Measurements from ENCODE around the gene SFXN5.
"Not testable (repeated sequence)": the region's sequence is repeated elsewhere in the genome, so short reads cannot be mapped to it uniquely, and the experiment has no call there.

The SFXN5 gene

DNA sequence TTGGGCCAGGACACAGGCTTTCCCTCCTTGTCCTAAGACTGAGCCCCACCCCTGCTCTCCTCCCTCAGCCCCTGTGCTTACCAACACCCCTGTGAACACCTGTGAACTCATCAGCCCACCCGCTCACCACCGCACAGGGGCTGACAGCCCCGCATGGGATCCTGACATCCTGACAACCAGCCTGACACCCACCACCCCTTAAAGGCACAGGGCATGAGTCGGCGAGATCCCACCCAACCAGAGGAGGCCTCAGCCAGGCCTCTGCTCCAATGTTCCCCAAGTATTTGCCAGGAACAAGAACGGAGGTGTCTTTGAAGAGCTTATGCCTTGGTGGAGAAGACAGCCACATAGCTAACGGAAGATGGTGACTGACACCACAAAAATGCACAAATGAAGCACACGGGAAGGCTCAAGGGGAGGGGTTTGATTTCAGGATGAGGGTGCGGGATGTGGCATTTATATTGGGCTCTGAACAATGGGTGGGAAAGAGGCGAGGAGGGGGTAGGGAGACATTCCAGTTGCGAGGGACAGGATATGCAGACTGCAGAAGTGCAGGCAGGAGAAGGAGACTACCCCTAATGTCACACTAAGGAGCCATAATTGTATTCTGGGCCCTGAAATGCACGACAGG lies 30.2 kb upstream of the SFXN5 start:
- DNase-seq (ENCODE audit: low read depth in 4 of 4, low spot score in 1 of 4): no peak

DNA sequence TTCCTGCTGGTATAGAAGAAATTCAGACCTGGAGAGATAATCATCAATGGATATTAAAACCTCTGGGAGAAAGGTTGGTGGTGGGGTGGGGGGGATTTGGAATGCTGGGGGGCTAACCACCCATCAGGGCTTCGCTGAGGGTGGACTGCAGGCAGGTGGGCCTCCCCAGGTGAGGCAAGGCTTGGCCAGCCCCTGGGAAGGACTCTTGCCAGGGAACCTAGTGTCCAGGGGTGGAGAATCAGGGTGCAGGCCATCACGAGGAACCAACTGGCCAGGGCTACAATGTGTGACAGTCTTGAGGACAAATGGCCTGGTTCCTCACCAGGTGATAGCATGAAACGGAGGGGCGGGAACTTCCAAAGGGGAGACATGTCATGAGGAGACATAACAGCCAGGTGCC lies 29.4 kb upstream of the SFXN5 start:
- DNase-seq (ENCODE audit: low read depth in 4 of 4, low spot score in 1 of 4): no peak

GRCh38 chr2:73099486-73099885 lies 28.0 kb upstream of the SFXN5 start:
- DNase-seq (ENCODE audit: low read depth in 4 of 4, low spot score in 1 of 4): no peak

DNA sequence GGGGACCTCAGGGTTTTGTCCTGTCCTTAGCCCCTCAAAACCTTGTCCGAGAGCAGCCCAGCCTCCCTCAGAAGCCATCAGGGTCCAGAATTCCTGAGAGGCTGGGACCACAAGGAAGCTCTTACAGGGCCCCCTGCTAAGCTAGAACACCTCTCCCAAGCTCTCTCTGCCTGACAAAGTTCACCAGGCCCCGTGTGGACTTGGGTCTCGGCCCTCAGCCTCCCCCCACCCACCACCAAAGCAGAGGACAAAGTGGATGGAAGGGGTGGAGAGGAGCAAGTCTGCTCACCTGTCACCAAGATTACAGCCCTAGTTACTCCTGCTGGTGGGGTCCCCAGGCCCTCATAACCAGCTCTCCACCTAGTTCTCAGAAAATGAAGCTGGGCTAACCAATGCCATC lies 24.4 kb upstream of the SFXN5 start:
- no peak for DNase-seq (ENCODE audit: low read depth in 4 of 4, low spot score in 1 of 4)

- not testable (repeated sequence) for DNase-seq (ENCODE audit: low read depth in 4 of 4, low spot score in 1 of 4)
Observed at GRCh38 chr2:73093601-73094218, 22.2 kb upstream of the SFXN5 start.

- no peak for DNase-seq (ENCODE audit: low read depth in 4 of 4, low spot score in 1 of 4)
Observed at GRCh38 chr2:73092146-73092783, 20.8 kb upstream of the SFXN5 start.

- no peak for DNase-seq (ENCODE audit: low read depth in 4 of 4, low spot score in 1 of 4)
Observed at GRCh38 chr2:73091696-73092095, 20.2 kb upstream of the SFXN5 start.

GRCh38 chr2:73091164-73091563 lies 19.7 kb upstream of the SFXN5 start:
- no peak for DNase-seq (ENCODE audit: low read depth in 4 of 4, low spot score in 1 of 4)

GRCh38 chr2:73089270-73090030 lies 17.9 kb upstream of the SFXN5 start:
- DNase-seq (ENCODE audit: low read depth in 4 of 4, low spot score in 1 of 4): no peak

- no peak for DNase-seq (ENCODE audit: low read depth in 4 of 4, low spot score in 1 of 4)
Observed at GRCh38 chr2:73088703-73089102, 17.2 kb upstream of the SFXN5 start.

DNA sequence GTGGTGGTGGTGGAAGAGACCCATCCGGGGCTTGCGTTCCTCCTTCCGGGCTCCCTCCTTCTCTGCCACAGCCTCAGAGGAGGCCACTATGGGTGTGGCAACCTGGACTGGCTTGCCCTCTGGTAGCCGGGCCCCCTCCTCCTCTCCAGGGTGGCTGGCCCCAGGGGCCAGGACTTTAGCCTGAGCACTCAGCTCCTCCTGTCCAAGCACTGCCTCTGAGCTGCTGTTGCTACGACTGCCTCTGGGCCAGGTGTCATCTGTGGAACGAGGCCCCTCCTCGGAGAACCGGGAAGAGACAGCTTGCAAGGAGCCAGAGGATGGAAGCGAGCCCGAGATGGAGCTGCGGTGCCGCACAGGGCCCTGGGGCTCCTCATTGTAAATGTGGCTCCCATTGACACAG lies 16.7 kb upstream of the SFXN5 start:
- no peak for DNase-seq (ENCODE audit: low read depth in 4 of 4, low spot score in 1 of 4)

DNA sequence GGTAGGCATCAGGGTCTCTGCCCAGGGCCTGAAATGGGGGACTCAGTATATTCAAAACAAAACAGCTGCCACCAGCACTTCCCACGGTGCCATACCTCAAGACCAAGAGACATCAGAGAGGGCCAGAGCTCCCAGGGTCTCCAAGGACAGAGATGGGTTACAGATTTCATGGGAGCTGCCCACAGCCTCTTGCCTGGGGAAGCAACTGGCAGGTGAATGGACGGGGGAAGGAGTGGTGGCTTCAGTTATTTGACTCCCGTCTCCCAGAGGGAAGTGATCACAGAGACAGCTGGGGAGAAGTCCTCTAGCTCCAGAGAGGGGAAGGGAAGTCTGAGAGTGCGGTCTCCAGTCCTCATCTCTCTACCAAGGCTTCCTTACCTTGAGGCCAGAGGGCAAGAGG lies 15.8 kb upstream of the SFXN5 start:
- DNase-seq (ENCODE audit: low read depth in 4 of 4, low spot score in 1 of 4): no peak

DNA sequence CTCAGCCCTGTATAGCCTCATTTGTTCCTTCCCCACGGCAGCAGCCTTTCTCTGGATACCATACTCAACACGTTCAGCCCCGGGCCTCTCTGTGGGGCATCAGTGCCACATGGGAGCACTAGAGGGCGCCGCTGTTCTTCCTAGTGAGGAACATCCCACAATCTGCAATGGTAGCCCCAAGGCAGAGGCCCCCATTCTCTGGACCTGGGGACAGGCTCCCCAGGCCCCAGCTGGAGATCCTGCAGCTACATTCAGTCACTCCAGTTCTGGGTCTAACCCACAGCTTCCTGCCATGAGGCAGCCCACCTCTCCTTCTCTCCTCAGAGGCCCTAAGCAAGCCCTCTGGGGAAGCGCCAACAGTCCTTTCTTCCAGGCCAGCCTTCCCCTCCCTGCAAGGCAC lies 14.2 kb upstream of the SFXN5 start:
- DNase-seq (ENCODE audit: low read depth in 4 of 4, low spot score in 1 of 4): peak; percentile 55 to 82 (median 73)

DNA sequence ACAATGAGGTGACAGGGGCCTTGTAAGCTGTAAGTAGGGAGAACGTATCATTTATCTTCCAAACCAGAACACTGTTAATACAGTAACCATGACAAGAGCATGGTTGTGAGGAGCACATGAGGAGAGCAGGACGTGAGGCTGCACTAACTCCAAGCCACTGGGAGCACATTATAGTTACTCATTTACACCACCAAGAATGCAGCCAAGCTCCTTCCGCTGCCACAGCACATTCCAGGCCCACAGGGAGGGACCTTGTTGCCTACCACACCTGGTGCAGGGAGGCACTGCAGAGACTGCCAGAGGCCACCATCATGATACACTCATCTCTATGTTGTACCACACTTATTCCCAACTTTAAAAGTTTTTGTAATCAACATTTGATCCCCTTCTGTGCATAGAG lies 13.5 kb upstream of the SFXN5 start:
- no peak for DNase-seq (ENCODE audit: low read depth in 4 of 4, low spot score in 1 of 4)

- DNase-seq (ENCODE audit: low read depth in 4 of 4, low spot score in 1 of 4): no peak
Observed at GRCh38 chr2:73083886-73084800, 12.6 kb upstream of the SFXN5 start.

DNA sequence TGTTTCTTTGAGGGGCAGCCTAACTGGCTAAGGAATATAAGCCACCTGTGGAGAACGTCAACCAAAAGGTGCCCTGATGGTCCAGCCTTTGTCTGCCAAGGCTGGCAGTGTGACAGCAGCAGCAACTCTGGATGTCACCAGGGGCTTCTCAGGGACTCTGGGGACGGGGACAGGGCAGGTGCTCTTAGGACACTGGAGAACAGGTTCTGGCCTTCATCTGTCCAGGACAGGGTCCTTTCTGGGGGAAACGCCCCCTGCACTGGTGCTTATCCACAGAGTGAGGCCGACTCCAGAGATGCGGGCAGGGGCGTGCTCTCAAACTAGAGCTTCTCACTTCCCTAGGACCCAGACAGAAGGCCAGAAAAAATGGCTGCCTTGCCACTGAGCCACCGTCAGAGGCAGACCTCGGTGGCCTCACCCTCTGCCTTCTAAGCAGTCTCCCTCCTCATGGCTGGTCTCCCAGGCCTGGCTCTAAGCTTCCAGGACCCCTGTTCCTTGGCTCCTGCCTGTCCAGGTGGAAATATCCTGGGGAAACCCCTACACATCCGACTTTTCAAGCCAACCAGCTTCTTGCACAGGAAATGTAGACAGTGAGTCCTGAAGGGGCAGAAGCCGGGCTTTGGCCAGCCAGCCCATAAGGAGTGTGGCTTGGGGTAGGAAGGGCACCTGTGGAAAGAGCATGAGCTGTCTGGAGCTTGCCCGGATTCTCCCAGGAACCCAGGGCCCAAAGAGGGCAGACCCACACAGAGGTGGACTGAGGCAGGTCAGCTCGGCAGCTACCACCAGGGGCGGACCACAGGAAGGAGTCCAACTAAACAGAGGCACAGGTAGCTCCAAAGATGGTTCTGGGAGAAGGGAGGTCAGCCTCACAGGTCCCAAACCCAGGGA lies 11.3 kb upstream of the SFXN5 start:
- no peak for DNase-seq (ENCODE audit: low read depth in 4 of 4, low spot score in 1 of 4)

DNA sequence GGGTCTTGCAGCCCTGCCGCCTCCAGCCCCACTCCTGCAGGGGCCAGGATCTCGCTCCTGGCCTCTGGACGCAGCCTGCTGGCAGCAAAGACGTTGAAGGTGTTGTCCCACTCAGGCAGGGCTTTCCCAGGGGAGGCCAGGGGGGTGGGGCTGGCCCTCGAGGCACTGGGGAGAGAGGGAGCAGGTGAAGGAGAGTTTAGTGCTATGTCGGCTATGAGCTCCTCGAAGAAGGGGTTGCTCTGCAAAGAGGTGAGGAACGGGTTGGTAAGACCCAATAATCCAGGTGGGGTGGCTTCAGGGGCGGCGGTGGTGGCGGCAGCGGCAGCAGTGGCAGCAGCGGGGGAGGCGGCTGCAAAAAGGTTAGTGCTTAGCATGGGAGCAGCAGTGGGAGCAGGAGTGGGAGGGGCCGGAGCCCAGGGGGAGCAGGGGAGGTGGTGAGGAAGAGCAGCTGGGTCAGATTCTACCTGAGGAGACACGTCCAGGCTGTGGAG lies 9.7 kb upstream of the SFXN5 start:
- no peak for DNase-seq (ENCODE audit: low read depth in 4 of 4, low spot score in 1 of 4)

- no peak for DNase-seq (ENCODE audit: low read depth in 4 of 4, low spot score in 1 of 4)
Observed at GRCh38 chr2:73080321-73081131, 9.0 kb upstream of the SFXN5 start.

GRCh38 chr2:73079636-73080035 lies 8.1 kb upstream of the SFXN5 start:
- no peak for DNase-seq (ENCODE audit: low read depth in 4 of 4, low spot score in 1 of 4)
